ENCODE measurements around the gene GP2.

The GP2 gene

GRCh38 chr16:20348365-20349185 lies 21.3 kb upstream of the GP2 start:
- no peaks in the 10 kb centered on the region for H3K27me3 ChIP-seq (replicated peaks; ENCODE audit: control insufficient read depth, insufficient read depth, low read length, poor library complexity, severe bottlenecking)
- no peak overlapping the region for H3K4me3 ChIP-seq (ENCODE audit: insufficient read depth, low read depth, low read length, poor library complexity, severe bottlenecking)
- DNase-seq, result no peak
- H3K36me3 ChIP-seq (ENCODE audit: control insufficient read depth, insufficient read depth, low read length), result no peaks in the 10 kb centered on the region
- no peaks in the 10 kb centered on the region for H3K4me1 ChIP-seq (ENCODE audit: control insufficient read depth, insufficient read depth, low read length, poor library complexity, severe bottlenecking)
- no peaks in the 10 kb centered on the region for H3K9me3 ChIP-seq (ENCODE audit: control insufficient read depth, low read length)
- H3K27ac ChIP-seq (ENCODE audit: insufficient read depth, low read length, poor library complexity, severe bottlenecking), result no peak overlapping the region

- no peak for DNase-seq
- Histone ChIP-seq H3K27ac (ENCODE audit: insufficient read depth, low read length, poor library complexity, severe bottlenecking) (no peak overlapping the region), H3K4me3 (ENCODE audit: insufficient read depth, low read depth, low read length, poor library complexity, severe bottlenecking) (no peak overlapping the region), H3K27me3 (replicated peaks; ENCODE audit: control insufficient read depth, insufficient read depth, low read length, poor library complexity, severe bottlenecking) (no peaks in the 10 kb centered on the region), H3K36me3 (ENCODE audit: control insufficient read depth, insufficient read depth, low read length) (no peaks in the 10 kb centered on the region), H3K4me1 (ENCODE audit: control insufficient read depth, insufficient read depth, low read length, poor library complexity, severe bottlenecking) (no peaks in the 10 kb centered on the region), H3K9me3 (ENCODE audit: control insufficient read depth, low read length) (no peaks in the 10 kb centered on the region)
Measured at GRCh38 chr16:20347666-20348364, 20.5 kb upstream of the GP2 start.

- H3K27me3 ChIP-seq (replicated peaks; ENCODE audit: control insufficient read depth, insufficient read depth, low read length, poor library complexity, severe bottlenecking), result no peaks in the 10 kb centered on the region
- H3K4me3 ChIP-seq (ENCODE audit: insufficient read depth, low read depth, low read length, poor library complexity, severe bottlenecking), result no peak overlapping the region
- H3K36me3 ChIP-seq (ENCODE audit: control insufficient read depth, insufficient read depth, low read length), result no peaks in the 10 kb centered on the region
- H3K9me3 ChIP-seq (ENCODE audit: control insufficient read depth, low read length), result no peaks in the 10 kb centered on the region
- DNase-seq, result no peak
- no peak overlapping the region for H3K27ac ChIP-seq (ENCODE audit: insufficient read depth, low read length, poor library complexity, severe bottlenecking)
- no peaks in the 10 kb centered on the region for H3K4me1 ChIP-seq (ENCODE audit: control insufficient read depth, insufficient read depth, low read length, poor library complexity, severe bottlenecking)
Measured at GRCh38 chr16:20344611-20345010, 17.3 kb upstream of the GP2 start.

GRCh38 chr16:20339744-20340143 lies 12.4 kb upstream of the GP2 start:
- Histone ChIP-seq H3K27ac (ENCODE audit: insufficient read depth, low read length, poor library complexity, severe bottlenecking) (no peak overlapping the region), H3K4me1 (ENCODE audit: control insufficient read depth, insufficient read depth, low read length, poor library complexity, severe bottlenecking) (no peaks in the 10 kb centered on the region), H3K4me3 (ENCODE audit: insufficient read depth, low read depth, low read length, poor library complexity, severe bottlenecking) (no peak overlapping the region), H3K36me3 (ENCODE audit: control insufficient read depth, insufficient read depth, low read length) (no peaks in the 10 kb centered on the region), H3K27me3 (replicated peaks; ENCODE audit: control insufficient read depth, insufficient read depth, low read length, poor library complexity, severe bottlenecking) (no peaks in the 10 kb centered on the region), H3K9me3 (ENCODE audit: control insufficient read depth, low read length) (no peaks in the 10 kb centered on the region)
- DNase-seq, result no peak

- H3K36me3 ChIP-seq (ENCODE audit: control insufficient read depth, insufficient read depth, low read length), result no peaks in the 10 kb centered on the region
- H3K27me3 ChIP-seq (replicated peaks; ENCODE audit: control insufficient read depth, insufficient read depth, low read length, poor library complexity, severe bottlenecking), result no peaks in the 10 kb centered on the region
- DNase-seq, result no peak
- no peak overlapping the region for H3K4me3 ChIP-seq (ENCODE audit: insufficient read depth, low read depth, low read length, poor library complexity, severe bottlenecking)
- H3K27ac ChIP-seq (ENCODE audit: insufficient read depth, low read length, poor library complexity, severe bottlenecking), result no peak overlapping the region
- no peaks in the 10 kb centered on the region for H3K9me3 ChIP-seq (ENCODE audit: control insufficient read depth, low read length)
- no peaks in the 10 kb centered on the region for H3K4me1 ChIP-seq (ENCODE audit: control insufficient read depth, insufficient read depth, low read length, poor library complexity, severe bottlenecking)
Measured at GRCh38 chr16:20336955-20337354, 9.6 kb upstream of the GP2 start.

DNA sequence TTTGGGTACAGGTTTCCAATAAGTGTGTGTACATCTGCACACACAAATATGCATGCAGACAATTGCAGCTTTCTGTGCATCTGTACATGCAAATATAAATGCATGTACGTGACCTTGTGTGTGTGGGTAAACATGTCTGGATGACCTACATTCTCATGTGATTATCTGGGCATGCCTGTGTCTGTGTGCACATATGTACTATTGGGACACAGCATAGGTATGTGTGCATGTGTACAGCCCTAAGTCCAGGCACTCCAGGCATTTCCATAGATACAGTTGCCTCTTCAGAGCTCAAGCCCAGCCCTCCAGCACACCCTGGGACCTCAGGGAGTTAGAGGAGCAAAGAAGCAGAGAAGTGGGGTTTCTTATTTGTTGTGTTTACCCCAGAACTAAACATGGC lies 7.1 kb upstream of the GP2 start:
- H3K36me3 ChIP-seq (ENCODE audit: control insufficient read depth, insufficient read depth, low read length), result no peaks in the 10 kb centered on the region
- no peak overlapping the region for H3K4me3 ChIP-seq (ENCODE audit: insufficient read depth, low read depth, low read length, poor library complexity, severe bottlenecking)
- H3K4me1 ChIP-seq (ENCODE audit: control insufficient read depth, insufficient read depth, low read length, poor library complexity, severe bottlenecking), result no peaks in the 10 kb centered on the region
- H3K27me3 ChIP-seq (replicated peaks; ENCODE audit: control insufficient read depth, insufficient read depth, low read length, poor library complexity, severe bottlenecking), result no peaks in the 10 kb centered on the region
- H3K9me3 ChIP-seq (ENCODE audit: control insufficient read depth, low read length), result no peaks in the 10 kb centered on the region
- no peak overlapping the region for H3K27ac ChIP-seq (ENCODE audit: insufficient read depth, low read length, poor library complexity, severe bottlenecking)
- no peak for DNase-seq

- H3K9me3 ChIP-seq (ENCODE audit: control insufficient read depth, low read length), result no peaks in the 10 kb centered on the region
- no peak for DNase-seq
Measured at GRCh38 chr16:20333120-20333519, 5.8 kb upstream of the GP2 start.

DNA sequence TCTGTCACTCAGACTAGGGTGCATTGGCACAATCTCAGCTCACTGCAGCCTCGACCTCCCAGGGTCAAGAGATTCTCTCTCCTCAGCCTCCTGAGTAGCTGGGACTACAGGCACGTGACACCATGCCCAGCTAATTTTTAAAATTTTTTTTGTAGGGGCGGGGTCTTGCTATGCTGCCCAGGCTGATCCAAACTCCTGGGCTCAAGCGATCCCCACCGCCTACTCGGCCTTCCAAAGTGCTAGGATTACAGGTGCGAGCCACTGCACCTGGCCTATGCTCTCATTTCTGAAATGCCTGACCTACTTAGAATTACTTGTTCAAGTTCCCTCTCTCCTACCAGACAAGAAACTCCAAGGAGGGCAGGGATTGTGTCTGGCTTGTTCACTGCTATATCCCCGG lies 5.1 kb upstream of the GP2 start:
- no peak overlapping the region for H3K27ac ChIP-seq (ENCODE audit: insufficient read depth, low read length, poor library complexity, severe bottlenecking)
- H3K9me3 ChIP-seq (ENCODE audit: control insufficient read depth, low read length), result no peaks in the 10 kb centered on the region
- no peaks in the 10 kb centered on the region for H3K27me3 ChIP-seq (replicated peaks; ENCODE audit: control insufficient read depth, insufficient read depth, low read length, poor library complexity, severe bottlenecking)
- DNase-seq, result no peak
- no peaks in the 10 kb centered on the region for H3K4me1 ChIP-seq (ENCODE audit: control insufficient read depth, insufficient read depth, low read length, poor library complexity, severe bottlenecking)
- no peaks in the 10 kb centered on the region for H3K36me3 ChIP-seq (ENCODE audit: control insufficient read depth, insufficient read depth, low read length)
- no peak overlapping the region for H3K4me3 ChIP-seq (ENCODE audit: insufficient read depth, low read depth, low read length, poor library complexity, severe bottlenecking)

More at GRCh38 chr16:20333120-20333519, 5.8 kb upstream of the GP2 start:
- H3K27me3 ChIP-seq (replicated peaks; ENCODE audit: control insufficient read depth, insufficient read depth, low read length, poor library complexity, severe bottlenecking), result no peaks in the 10 kb centered on the region
- no peak overlapping the region for H3K27ac ChIP-seq (ENCODE audit: insufficient read depth, low read length, poor library complexity, severe bottlenecking)
- no peaks in the 10 kb centered on the region for H3K4me1 ChIP-seq (ENCODE audit: control insufficient read depth, insufficient read depth, low read length, poor library complexity, severe bottlenecking)
- no peak overlapping the region for H3K4me3 ChIP-seq (ENCODE audit: insufficient read depth, low read depth, low read length, poor library complexity, severe bottlenecking)
- no peaks in the 10 kb centered on the region for H3K36me3 ChIP-seq (ENCODE audit: control insufficient read depth, insufficient read depth, low read length)

GRCh38 chr16:20331635-20332034 lies 4.3 kb upstream of the GP2 start:
- H3K9me3 ChIP-seq (ENCODE audit: control insufficient read depth, low read length), result no peaks in the 10 kb centered on the region

GRCh38 chr16:20329392-20330138 lies 2.3 kb upstream of the GP2 start:
- H3K9me3 ChIP-seq (ENCODE audit: control insufficient read depth, low read length), result no peaks in the 10 kb centered on the region

More at GRCh38 chr16:20331635-20332034, 4.3 kb upstream of the GP2 start:
- no peaks in the 10 kb centered on the region for H3K36me3 ChIP-seq (ENCODE audit: control insufficient read depth, insufficient read depth, low read length)
- H3K4me3 ChIP-seq (ENCODE audit: insufficient read depth, low read depth, low read length, poor library complexity, severe bottlenecking), result no peak overlapping the region
- H3K27ac ChIP-seq (ENCODE audit: insufficient read depth, low read length, poor library complexity, severe bottlenecking), result no peak overlapping the region
- H3K4me1 ChIP-seq (ENCODE audit: control insufficient read depth, insufficient read depth, low read length, poor library complexity, severe bottlenecking), result no peaks in the 10 kb centered on the region
- DNase-seq, result no peak
- H3K27me3 ChIP-seq (replicated peaks; ENCODE audit: control insufficient read depth, insufficient read depth, low read length, poor library complexity, severe bottlenecking), result no peaks in the 10 kb centered on the region

More at GRCh38 chr16:20329392-20330138, 2.3 kb upstream of the GP2 start:
- H3K4me1 ChIP-seq (ENCODE audit: control insufficient read depth, insufficient read depth, low read length, poor library complexity, severe bottlenecking), result no peaks in the 10 kb centered on the region
- no peaks in the 10 kb centered on the region for H3K27me3 ChIP-seq (replicated peaks; ENCODE audit: control insufficient read depth, insufficient read depth, low read length, poor library complexity, severe bottlenecking)
- H3K36me3 ChIP-seq (ENCODE audit: control insufficient read depth, insufficient read depth, low read length), result no peaks in the 10 kb centered on the region
- no peak overlapping the region for H3K27ac ChIP-seq (ENCODE audit: insufficient read depth, low read length, poor library complexity, severe bottlenecking)
- H3K4me3 ChIP-seq (ENCODE audit: insufficient read depth, low read depth, low read length, poor library complexity, severe bottlenecking), result no peak overlapping the region
- no peak for DNase-seq

All from effector memory CD4-positive, alpha-beta T cell (primary cell).